Limb (tissue), 2 donors: ENCODE results near the gene TRIM17.

Experiments used
- DNase-seq, 2 donors: peaks; one replicate each; pipeline ENCODE4 v3.0.0-alpha.2; 2016; ENCODE audit errors: extremely low spot score in 2 of 2

Gene TRIM17, protein sequence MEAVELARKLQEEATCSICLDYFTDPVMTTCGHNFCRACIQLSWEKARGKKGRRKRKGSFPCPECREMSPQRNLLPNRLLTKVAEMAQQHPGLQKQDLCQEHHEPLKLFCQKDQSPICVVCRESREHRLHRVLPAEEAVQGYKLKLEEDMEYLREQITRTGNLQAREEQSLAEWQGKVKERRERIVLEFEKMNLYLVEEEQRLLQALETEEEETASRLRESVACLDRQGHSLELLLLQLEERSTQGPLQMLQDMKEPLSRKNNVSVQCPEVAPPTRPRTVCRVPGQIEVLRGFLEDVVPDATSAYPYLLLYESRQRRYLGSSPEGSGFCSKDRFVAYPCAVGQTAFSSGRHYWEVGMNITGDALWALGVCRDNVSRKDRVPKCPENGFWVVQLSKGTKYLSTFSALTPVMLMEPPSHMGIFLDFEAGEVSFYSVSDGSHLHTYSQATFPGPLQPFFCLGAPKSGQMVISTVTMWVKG

GRCh38 chr1:228416217-228416933 is at the start of gene TRIM17:
Gene TRIM17 (minus strand): TSS chr1:228416861. CDS start chr1:228415072, 1,789 bp downstream.
- DNase-seq, result peak in 1 of 2 donors; percentile 63

DNA sequence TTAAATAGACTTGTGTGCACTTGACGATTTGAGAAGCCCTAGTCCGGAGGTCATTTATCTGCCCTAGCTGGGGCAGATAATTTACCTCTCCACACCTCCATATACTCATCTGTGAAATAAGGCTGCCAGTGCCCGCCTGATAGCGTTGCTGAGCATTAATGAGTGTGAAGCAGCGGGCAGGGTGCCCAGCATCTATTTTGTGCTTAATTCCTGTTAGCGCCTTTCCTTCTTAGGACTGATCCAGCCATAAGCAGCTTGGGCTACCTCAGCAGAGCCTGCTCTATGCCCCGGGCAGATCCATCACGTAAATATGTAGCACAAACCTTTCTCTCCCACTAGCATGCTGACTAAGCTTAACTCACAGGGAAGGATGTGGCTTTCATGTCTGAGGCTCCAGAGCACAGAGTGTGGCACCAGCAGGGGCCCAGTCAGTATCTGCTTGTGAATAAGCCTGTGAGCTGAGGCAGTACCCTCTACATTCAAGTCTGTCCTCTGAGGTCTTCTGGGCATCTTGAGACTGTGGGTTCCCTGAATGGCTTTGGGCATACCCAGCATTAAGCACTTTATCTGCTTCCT is 49.0 kb upstream of the TRIM17 start:
- no peak for DNase-seq

- DNase-seq, result no peak
Measured at GRCh38 chr1:228465141-228465540, 48.5 kb upstream of the TRIM17 start.

DNA sequence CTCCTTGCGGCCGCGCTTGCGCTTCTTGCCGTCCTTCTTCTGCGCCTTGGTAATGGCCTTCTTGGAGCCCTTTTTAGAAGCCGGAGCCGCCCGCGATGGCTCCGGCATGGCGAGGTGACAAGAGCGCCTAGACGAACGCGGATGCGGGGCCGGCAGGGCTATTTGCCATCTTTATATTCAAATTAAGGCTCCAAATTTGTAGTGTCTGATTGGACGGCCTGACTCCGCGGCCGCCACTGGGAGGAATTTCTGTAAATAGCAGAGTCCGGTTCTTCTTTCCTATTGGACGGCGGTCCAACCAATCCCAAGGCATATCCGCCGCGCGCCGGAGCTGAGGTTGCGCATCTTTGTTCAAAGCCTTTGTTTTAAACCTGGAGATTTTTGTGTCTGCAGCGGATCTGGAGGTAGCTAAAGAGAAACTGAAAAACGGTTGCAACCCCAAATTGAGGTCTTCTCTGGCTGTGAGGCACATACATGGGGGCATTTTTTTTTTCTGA is 47.9 kb upstream of the TRIM17 start:
- peak; percentile 86 to 87 for DNase-seq

- peak in 1 of 2 donors; percentile 42 for DNase-seq
Measured at GRCh38 chr1:228463559-228464455, 47.1 kb upstream of the TRIM17 start.

DNA sequence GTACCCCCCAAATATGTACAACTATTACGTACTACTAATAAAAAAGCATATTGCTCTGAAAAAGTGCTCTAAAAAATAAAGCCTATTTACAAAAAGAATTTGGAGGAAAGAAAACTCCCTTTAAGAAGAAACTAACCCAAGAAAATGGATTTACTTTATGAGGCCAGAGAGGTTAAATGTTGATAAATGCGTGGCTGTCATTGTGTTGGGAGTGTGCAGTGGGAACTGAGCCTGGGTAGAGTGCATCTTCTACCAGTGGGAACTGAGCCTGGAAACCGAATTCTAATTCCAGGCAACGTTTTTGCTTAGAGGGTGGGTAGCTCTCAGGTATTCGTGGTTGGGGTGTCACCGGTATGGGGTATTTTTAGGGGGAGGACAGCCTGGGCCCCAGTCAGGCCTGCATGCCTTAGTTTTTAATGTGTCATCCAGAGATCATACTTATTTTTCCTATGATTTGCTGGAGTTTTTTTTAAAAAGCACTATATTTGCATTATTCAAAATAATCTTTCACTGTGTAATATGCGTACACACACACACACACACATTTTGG is 46.4 kb upstream of the TRIM17 start:
- no peak for DNase-seq

- DNase-seq, result no peak
Measured at GRCh38 chr1:228462560-228462959, 45.9 kb upstream of the TRIM17 start.

GRCh38 chr1:228460821-228461220 is 44.2 kb upstream of the TRIM17 start:
- no peak for DNase-seq

GRCh38 chr1:228459091-228459993 is 42.7 kb upstream of the TRIM17 start:
- DNase-seq, result peak; percentile 47 to 80

GRCh38 chr1:228457396-228458176 is 40.9 kb upstream of the TRIM17 start:
- DNase-seq, result peak; percentile 91 to 98

GRCh38 chr1:228457017-228457395 is 40.3 kb upstream of the TRIM17 start:
- no peak for DNase-seq

- DNase-seq, result no peak
Measured at GRCh38 chr1:228456252-228457016, 39.8 kb upstream of the TRIM17 start.

- DNase-seq, result no peak
Measured at GRCh38 chr1:228455715-228456114, 39.1 kb upstream of the TRIM17 start.

DNA sequence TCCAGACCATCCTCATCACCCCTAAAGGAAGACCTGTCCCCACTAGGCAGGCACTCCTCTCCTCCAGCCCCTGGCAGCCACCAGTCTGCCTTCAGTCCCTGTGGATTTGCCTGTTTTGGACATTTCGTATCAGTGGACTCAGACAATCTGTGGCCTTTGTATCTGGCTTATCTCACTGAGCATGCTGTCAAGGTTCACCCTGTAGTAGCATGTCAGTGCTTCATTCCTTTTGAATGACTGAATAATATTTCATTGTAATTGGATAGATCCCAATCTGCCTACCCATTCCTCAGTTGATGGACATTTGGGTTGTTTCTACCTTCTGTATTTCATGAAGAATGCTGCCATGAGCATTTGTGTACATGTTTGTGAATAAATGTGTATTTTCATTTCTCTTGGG is 37.6 kb upstream of the TRIM17 start:
- no peak for DNase-seq

GRCh38 chr1:228453614-228454013 is 37.0 kb upstream of the TRIM17 start:
- DNase-seq, result no peak

DNA sequence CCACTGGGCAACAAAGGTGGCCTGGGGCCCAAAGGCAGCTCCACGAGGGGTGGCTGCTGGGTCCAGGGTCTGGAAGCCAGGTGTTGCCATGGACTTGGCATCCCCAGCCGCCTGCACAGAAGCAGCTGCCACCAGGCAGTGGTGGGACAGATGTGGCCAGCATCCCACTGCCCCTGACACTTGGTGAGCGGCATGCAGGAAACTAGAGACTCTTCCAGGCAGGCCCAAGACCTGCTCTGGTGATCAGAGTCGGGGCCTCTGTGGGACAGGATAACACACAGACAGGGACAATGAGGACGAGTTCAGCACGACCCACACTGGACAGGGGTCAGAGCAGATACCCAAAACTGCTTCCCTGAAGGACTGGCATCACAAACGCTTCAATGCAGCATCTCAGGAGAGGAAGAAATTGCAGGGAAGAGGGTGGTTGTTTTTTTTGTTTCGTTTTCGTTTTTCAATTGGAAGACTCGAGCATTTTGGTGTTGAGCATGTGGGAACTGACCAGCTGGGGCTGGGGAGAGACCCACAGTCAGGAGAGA is 36.4 kb upstream of the TRIM17 start:
- DNase-seq, result no peak

GRCh38 chr1:228452194-228453021 is 35.7 kb upstream of the TRIM17 start:
- DNase-seq, result no peak
